HL-60 (cell line): Measurements from ENCODE around the gene ART1.

Experiments
- GABPA ChIP-seq: IDR thresholded peaks from 2 replicates; pipeline ENCODE4 v1.6.1; 2012; ENCODE audit warnings: low read depth
- POLR2AphosphoS5 ChIP-seq: IDR thresholded peaks from 2 replicates; pipeline ENCODE4 v1.6.1; 2012; ENCODE audit warnings: low read depth
- SPI1 ChIP-seq: IDR thresholded peaks from 2 replicates; pipeline ENCODE4 v1.6.1; 2012; ENCODE audit warnings: low read depth, mild to moderate bottlenecking, borderline replicate concordance
- TF ChIP-seq, protein P1 (sequence below): IDR thresholded peaks from one replicate; pipeline ENCODE4 v1.5.1; 2011; ENCODE audit warnings: low read length, control low read depth, inconsistent platforms; ENCODE audit not compliant: insufficient read depth
- TF ChIP-seq, protein P2 (sequence below): IDR thresholded peaks from 2 replicates; pipeline ENCODE4 v1.6.1; 2012; ENCODE audit warnings: low read depth; ENCODE audit not compliant: insufficient replicate concordance

DNA sequence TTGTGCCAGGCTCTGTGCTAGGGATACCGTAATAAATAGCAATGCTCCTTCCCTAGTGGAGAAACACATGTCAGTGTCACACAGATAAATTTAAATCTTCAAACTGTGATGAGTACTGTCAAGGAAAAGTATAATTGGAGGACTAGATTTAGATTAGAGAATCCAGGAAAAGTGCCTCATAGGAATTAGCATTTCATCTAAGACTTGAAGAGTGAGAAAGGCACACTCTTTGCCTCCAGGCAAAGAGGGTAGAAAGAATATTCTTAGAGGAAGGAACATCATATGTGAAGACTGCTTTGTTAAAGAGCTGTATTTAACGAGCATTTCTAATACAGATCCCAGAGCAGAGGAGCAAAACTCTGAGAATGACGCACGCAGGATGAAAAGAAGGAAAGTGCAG lies 34.1 kb upstream of the ART1 start:
- TF ChIP-seq POLR2AphosphoS5 (no peak), SPI1 (no peak), GABPA (no peak)
- TF ChIP-seq, protein P1, sequence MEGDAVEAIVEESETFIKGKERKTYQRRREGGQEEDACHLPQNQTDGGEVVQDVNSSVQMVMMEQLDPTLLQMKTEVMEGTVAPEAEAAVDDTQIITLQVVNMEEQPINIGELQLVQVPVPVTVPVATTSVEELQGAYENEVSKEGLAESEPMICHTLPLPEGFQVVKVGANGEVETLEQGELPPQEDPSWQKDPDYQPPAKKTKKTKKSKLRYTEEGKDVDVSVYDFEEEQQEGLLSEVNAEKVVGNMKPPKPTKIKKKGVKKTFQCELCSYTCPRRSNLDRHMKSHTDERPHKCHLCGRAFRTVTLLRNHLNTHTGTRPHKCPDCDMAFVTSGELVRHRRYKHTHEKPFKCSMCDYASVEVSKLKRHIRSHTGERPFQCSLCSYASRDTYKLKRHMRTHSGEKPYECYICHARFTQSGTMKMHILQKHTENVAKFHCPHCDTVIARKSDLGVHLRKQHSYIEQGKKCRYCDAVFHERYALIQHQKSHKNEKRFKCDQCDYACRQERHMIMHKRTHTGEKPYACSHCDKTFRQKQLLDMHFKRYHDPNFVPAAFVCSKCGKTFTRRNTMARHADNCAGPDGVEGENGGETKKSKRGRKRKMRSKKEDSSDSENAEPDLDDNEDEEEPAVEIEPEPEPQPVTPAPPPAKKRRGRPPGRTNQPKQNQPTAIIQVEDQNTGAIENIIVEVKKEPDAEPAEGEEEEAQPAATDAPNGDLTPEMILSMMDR: no peak
- TF ChIP-seq, protein P2, sequence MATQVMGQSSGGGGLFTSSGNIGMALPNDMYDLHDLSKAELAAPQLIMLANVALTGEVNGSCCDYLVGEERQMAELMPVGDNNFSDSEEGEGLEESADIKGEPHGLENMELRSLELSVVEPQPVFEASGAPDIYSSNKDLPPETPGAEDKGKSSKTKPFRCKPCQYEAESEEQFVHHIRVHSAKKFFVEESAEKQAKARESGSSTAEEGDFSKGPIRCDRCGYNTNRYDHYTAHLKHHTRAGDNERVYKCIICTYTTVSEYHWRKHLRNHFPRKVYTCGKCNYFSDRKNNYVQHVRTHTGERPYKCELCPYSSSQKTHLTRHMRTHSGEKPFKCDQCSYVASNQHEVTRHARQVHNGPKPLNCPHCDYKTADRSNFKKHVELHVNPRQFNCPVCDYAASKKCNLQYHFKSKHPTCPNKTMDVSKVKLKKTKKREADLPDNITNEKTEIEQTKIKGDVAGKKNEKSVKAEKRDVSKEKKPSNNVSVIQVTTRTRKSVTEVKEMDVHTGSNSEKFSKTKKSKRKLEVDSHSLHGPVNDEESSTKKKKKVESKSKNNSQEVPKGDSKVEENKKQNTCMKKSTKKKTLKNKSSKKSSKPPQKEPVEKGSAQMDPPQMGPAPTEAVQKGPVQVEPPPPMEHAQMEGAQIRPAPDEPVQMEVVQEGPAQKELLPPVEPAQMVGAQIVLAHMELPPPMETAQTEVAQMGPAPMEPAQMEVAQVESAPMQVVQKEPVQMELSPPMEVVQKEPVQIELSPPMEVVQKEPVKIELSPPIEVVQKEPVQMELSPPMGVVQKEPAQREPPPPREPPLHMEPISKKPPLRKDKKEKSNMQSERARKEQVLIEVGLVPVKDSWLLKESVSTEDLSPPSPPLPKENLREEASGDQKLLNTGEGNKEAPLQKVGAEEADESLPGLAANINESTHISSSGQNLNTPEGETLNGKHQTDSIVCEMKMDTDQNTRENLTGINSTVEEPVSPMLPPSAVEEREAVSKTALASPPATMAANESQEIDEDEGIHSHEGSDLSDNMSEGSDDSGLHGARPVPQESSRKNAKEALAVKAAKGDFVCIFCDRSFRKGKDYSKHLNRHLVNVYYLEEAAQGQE: no peak
